BJ (cell line): ENCODE data around the gene CCDC181. TPM values are rescaled to one million over a fixed set of nuclear protein-coding genes. Genes with fewer than 3 reads are reported as not detected.

Source experiments
- CTCF ChIA-PET: fragments of 350-600 bp; formaldehyde crosslinking; extraction: SDS; loops from one replicate; lab custom pipeline; 2021; ENCODE audit warnings: antibody characterized with exemption, inconsistent platforms; lab: Yijun Ruan, JAX
- POLR2A ChIA-PET: fragments of 300-600 bp; sonication (Branson Sonifier 250); formaldehyde crosslinking; extraction: SDS; loops from one replicate; lab custom pipeline; 2021; ENCODE audit warnings: antibody characterized with exemption; lab: Charles Lee
- DNase-seq: peaks from one replicate; pipeline ENCODE4 v3.0.0-alpha.2; 2011; ENCODE audit warnings: low read depth
- H3K27me3 ChIP-seq: 2 replicates; pipeline ENCODE4 v1.6.0; 2011; ENCODE audit warnings: low read length; ENCODE audit not compliant: control insufficient read depth, insufficient read depth
- H3K36me3 ChIP-seq: 2 replicates; pipeline ENCODE4 v1.5.1; 2011; ENCODE audit warnings: low read length; ENCODE audit not compliant: control insufficient read depth, insufficient read depth
- H3K4me3 ChIP-seq: 2 replicates; pipeline ENCODE4 v1.5.1; 2011; ENCODE audit warnings: low read depth, mild to moderate bottlenecking, control low read depth, low read length
- CTCF ChIP-seq: IDR thresholded peaks from 2 replicates; pipeline ENCODE4 v1.5.1; 2011; ENCODE audit warnings: low read depth, mild to moderate bottlenecking, control low read depth, inconsistent platforms, low read length, moderate library complexity; ENCODE audit not compliant: insufficient read depth
- polyA plus RNA-seq: library from polyadenylated mRNA; depleted of rRNA; stranded (reverse); fragments of >200 nt; gene quantifications from 2 replicates; pipeline ENCODE4 v1.2.3, GENCODE V29; 2011

CCDC181 gene
- polyA plus RNA-seq, 1 experiment: not detected

- TF ChIP-seq CTCF: no peak
- CTCF ChIA-PET: no interaction called here
- no peak overlapping the region for H3K4me3 ChIP-seq
- POLR2A ChIA-PET: no interaction called here
- H3K36me3 ChIP-seq: peaks cover 2% of the 10 kb centered on the region; the same call in 1 of the 2 replicates
- DNase-seq: no peak
- no peaks in the 10 kb centered on the region for H3K27me3 ChIP-seq
Observed at GRCh38 chr1:169364948-169365347, 62.3 kb downstream of the CCDC181 start.

- ChIA-PET POLR2A (no interaction called here), CTCF (interaction anchor here (0.6 kb wide), 1 partner anchor 51 kb away, joined by 3 read pairs; no protein-coding TSS in a partner anchor)
Observed at GRCh38 chr1:169363046-169363730, 64.1 kb downstream of the CCDC181 start.

GRCh38 chr1:169361281-169361680 is 66.0 kb downstream of the CCDC181 start:
- POLR2A ChIA-PET: no interaction called here
- no peak overlapping the region for H3K4me3 ChIP-seq
- no peak for DNase-seq
- H3K36me3 ChIP-seq: no peaks in the 10 kb centered on the region
- H3K27me3 ChIP-seq: no peaks in the 10 kb centered on the region
- TF ChIP-seq CTCF: no peak
- CTCF ChIA-PET: no interaction called here

More at GRCh38 chr1:169363046-169363730, 64.1 kb downstream of the CCDC181 start:
- Histone ChIP-seq H3K4me3 (no peak overlapping the region), H3K27me3 (no peaks in the 10 kb centered on the region), H3K36me3 (no peaks in the 10 kb centered on the region)
- DNase-seq: peak; percentile 37
- no peak for TF ChIP-seq CTCF

- Histone ChIP-seq H3K4me3 (no peak overlapping the region), H3K27me3 (no peaks in the 10 kb centered on the region), H3K36me3 (no peaks in the 10 kb centered on the region)
- TF ChIP-seq CTCF: no peak
- DNase-seq: no peak
- POLR2A ChIA-PET: no interaction called here
- CTCF ChIA-PET: interaction anchor here (1.7 to 1.8 kb wide), 2 partner anchors 11 to 757 kb away, joined by 6 to 8 read pairs; no protein-coding TSS in a partner anchor
Observed at GRCh38 chr1:169360415-169360814, 66.9 kb downstream of the CCDC181 start.

- Histone ChIP-seq H3K27me3 (no peaks in the 10 kb centered on the region), H3K4me3 (no peak overlapping the region), H3K36me3 (no peaks in the 10 kb centered on the region)
- ChIA-PET POLR2A (interaction anchor here (0.6 kb wide), 1 partner anchor 115 kb away, joined by 6 read pairs; no protein-coding TSS in a partner anchor), CTCF (interaction anchor here (0.6 to 3.9 kb wide), 16 partner anchors 12 to 1006 kb away, joined by 3 to 52 read pairs (median 4); partner anchors contain the start of genes ATP1B1, BLZF1 and NME7)
- peak; percentile 66 for TF ChIP-seq CTCF
- no peak for DNase-seq
Observed at GRCh38 chr1:169348383-169349036, 78.8 kb downstream of the CCDC181 start.
